MCF 10A (cell line): ENCODE results near the gene MED27. TPM values are rescaled to one million over a fixed set of nuclear protein-coding genes. Genes with fewer than 3 reads are reported as not detected.

Source experiments
- BruUV-seq: library from RNA; stranded (reverse); fragments of 400-500 nt; replicated peaks from 2 replicates; lab custom pipeline; 2021; lab: Mats Ljungman, UMichigan
- CTCF ChIA-PET: fragments of 300-600 bp; sonication (Branson Sonifier 250); formaldehyde crosslinking; extraction: SDS; loops from one replicate; lab custom pipeline; 2021; ENCODE audit warnings: antibody characterized with exemption, inconsistent platforms; lab: Yijun Ruan, JAX
- POLR2A ChIA-PET: fragments of 300-600, 350-650 bp; sonication (Branson Sonifier 250); formaldehyde crosslinking; extraction: SDS; loops from one replicate; lab custom pipeline; 2020; ENCODE audit warnings: antibody characterized with exemption, inconsistent platforms; lab: Yijun Ruan, JAX
- DNase-seq: peaks from one replicate; pipeline ENCODE4 v3.0.0-alpha.2; 2018; ENCODE audit not compliant: unreplicated experiment
- H3K27ac Mint-ChIP-seq: one replicate; pipeline ENCODE4 v1.8.0; 2022; ENCODE audit warnings: mild to moderate bottlenecking, low read depth, mixed read lengths; ENCODE audit not compliant: unreplicated experiment
- H3K27me3 Mint-ChIP-seq: one replicate; pipeline ENCODE4 v1.8.0; 2022; ENCODE audit warnings: mixed read lengths; ENCODE audit not compliant: insufficient read depth, unreplicated experiment
- H3K36me3 Mint-ChIP-seq: one replicate; pipeline ENCODE4 v1.8.0; 2022; ENCODE audit warnings: mild to moderate bottlenecking, moderate library complexity, mixed read lengths; ENCODE audit not compliant: insufficient read depth, unreplicated experiment
- H3K4me1 Mint-ChIP-seq: one replicate; pipeline ENCODE4 v1.8.0; 2022; ENCODE audit warnings: mixed read lengths; ENCODE audit not compliant: insufficient read depth, unreplicated experiment
- H3K4me3 Mint-ChIP-seq: one replicate; pipeline ENCODE4 v1.8.0; 2022; ENCODE audit warnings: mild to moderate bottlenecking, moderate library complexity, mixed read lengths; ENCODE audit not compliant: unreplicated experiment
- H3K9me3 Mint-ChIP-seq: one replicate; pipeline ENCODE4 v1.8.0; 2022; ENCODE audit warnings: mixed read lengths; ENCODE audit not compliant: unreplicated experiment
- CTCF ChIP-seq: fragments of 200-600 bp; IDR thresholded peaks from one replicate; pipeline ENCODE4 v1.8.0; 2022; ENCODE audit warnings: antibody characterized with exemption, mild to moderate bottlenecking; ENCODE audit not compliant: unreplicated experiment
- intact Hi-C: fragments of 100-400 bp; cut with micrococcal nuclease; formaldehyde crosslinking; loops from 2 replicates; pipeline ENCODE4 v1.14.1; 2022
- total RNA-seq: library from RNA; stranded (reverse); gene quantifications from 2 replicates; pipeline ENCODE4 v1.2.3, GENCODE V29; 2022

Gene MED27
- total RNA-seq, 1 experiment from 2014 or later = 34.3 TPM

GRCh38 chr9:131959056-131959455, 120.6 kb downstream of the MED27 start:
- no TSS peak for BruUV-seq
- DNase-seq = no peak
- no peak overlapping the region for H3K4me3 Mint-ChIP-seq
- no peaks in the 10 kb centered on the region for H3K9me3 Mint-ChIP-seq
- H3K4me1 Mint-ChIP-seq = peaks cover 10% of the 10 kb centered on the region
- ChIA-PET POLR2A (no interaction called here), CTCF (no interaction called here)
- no peak overlapping the region for H3K27ac Mint-ChIP-seq
- H3K27me3 Mint-ChIP-seq = no peaks in the 10 kb centered on the region
- no peak for TF ChIP-seq CTCF
- intact Hi-C loops = no loop called here
- peaks cover 5% of the 10 kb centered on the region for H3K36me3 Mint-ChIP-seq

- Mint-ChIP-seq H3K36me3 (peaks cover 5% of the 10 kb centered on the region), H3K4me1 (no peaks in the 10 kb centered on the region), H3K9me3 (no peaks in the 10 kb centered on the region), H3K27me3 (no peaks in the 10 kb centered on the region), H3K4me3 (no peak overlapping the region), H3K27ac (no peak overlapping the region)
- intact Hi-C loops = loop anchor here (2.0 kb wide), 1 partner anchor 191 kb away; no protein-coding TSS in a partner anchor
- TF ChIP-seq CTCF = peak; percentile 32
- BruUV-seq = no TSS peak
- DNase-seq = peak; percentile 13
- CTCF ChIA-PET = interaction anchor here (0.6 to 0.8 kb wide), 3 partner anchors 9 to 1705 kb away, joined by 3 to 4 read pairs (median 4); no protein-coding TSS in a partner anchor
- POLR2A ChIA-PET = no interaction called here
Observed at GRCh38 chr9:131954299-131954698, 125.4 kb downstream of the MED27 start.

- no peak overlapping the region for H3K27ac Mint-ChIP-seq
- no TSS peak for BruUV-seq
- H3K9me3 Mint-ChIP-seq = no peaks in the 10 kb centered on the region
- no peaks in the 10 kb centered on the region for H3K27me3 Mint-ChIP-seq
- TF ChIP-seq CTCF = no peak
- no peaks in the 10 kb centered on the region for H3K4me1 Mint-ChIP-seq
- no peak for DNase-seq
- no peaks in the 10 kb centered on the region for H3K36me3 Mint-ChIP-seq
- H3K4me3 Mint-ChIP-seq = no peak overlapping the region
- intact Hi-C loops = no loop called here
- CTCF ChIA-PET = interaction anchor here (0.6 to 1.6 kb wide), 3 partner anchors 11 to 284 kb away, joined by 3 to 6 read pairs (median 3); no protein-coding TSS in a partner anchor
- POLR2A ChIA-PET = no interaction called here
Observed at GRCh38 chr9:131951905-131952304, 127.8 kb downstream of the MED27 start.

- Mint-ChIP-seq H3K36me3 (no peaks in the 10 kb centered on the region), H3K27me3 (no peaks in the 10 kb centered on the region), H3K27ac (no peak overlapping the region), H3K4me3 (no peak overlapping the region), H3K9me3 (no peaks in the 10 kb centered on the region), H3K4me1 (no peaks in the 10 kb centered on the region)
- ChIA-PET POLR2A (no interaction called here), CTCF (no interaction called here)
- no peak for TF ChIP-seq CTCF
- intact Hi-C loops = no loop called here
- no TSS peak for BruUV-seq
- DNase-seq = no peak
Observed at GRCh38 chr9:131951155-131951554, 128.5 kb downstream of the MED27 start.
